Astrocyte (in vitro differentiated cells and primary cell): ENCODE measurements around the gene NPB.

Experiments
- EZH2 ChIP-seq: IDR thresholded peaks from 2 replicates; pipeline ENCODE4 v1.6.1; 2012; ENCODE audit warnings: mild to moderate bottlenecking, low read length, inconsistent platforms; ENCODE audit not compliant: insufficient read depth
- TF ChIP-seq, protein P1 (sequence below): IDR thresholded peaks from 2 replicates; pipeline ENCODE4 v1.5.1; 2011; ENCODE audit warnings: low read depth, mild to moderate bottlenecking, inconsistent platforms, low read length, moderate library complexity; ENCODE audit not compliant: insufficient read depth

DNA sequence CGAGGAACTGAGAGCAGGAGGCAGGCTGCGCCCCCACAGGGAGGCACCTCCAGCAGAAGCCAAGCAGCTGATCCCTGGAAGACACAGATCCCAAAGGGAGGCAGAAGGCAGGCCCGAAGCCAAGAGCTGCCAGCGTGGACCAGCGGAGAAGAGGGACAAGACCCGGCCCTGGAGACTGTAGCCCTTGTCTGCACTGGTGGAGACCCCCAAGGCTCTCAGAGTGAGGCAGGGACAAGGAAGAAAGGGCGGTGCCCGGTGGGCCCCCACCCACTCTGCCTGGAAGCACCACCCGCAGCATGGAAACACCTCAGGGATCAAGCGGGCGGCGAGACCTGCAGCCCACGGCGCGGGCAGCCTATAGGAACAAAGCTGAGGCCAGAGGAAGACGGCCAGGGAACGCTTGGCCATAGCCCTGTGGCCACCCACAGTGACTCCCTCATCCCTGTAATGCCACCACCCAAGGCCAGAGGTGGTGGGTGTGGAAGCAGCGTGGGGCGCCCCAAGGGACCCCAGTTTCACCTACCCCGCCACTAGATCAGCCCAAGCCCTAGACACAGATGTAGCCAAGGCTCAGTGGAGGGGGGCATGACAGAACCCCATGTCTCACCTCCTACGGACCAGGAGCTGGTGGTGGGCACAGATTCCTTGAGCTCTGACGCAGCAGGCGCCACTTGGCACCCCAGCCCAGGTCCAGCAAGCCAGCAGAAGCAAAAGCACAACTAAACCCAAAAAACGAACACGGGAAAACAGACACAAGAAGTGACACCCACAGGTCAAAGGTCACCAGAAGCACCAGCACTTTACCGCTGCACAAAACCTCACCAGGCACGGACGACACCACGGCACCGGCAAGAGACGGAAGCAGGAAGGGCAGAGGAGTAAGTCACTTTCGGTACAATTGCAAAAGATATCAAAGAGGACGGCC lies 18.8 kb downstream of the NPB start:
- TF ChIP-seq, protein P1, sequence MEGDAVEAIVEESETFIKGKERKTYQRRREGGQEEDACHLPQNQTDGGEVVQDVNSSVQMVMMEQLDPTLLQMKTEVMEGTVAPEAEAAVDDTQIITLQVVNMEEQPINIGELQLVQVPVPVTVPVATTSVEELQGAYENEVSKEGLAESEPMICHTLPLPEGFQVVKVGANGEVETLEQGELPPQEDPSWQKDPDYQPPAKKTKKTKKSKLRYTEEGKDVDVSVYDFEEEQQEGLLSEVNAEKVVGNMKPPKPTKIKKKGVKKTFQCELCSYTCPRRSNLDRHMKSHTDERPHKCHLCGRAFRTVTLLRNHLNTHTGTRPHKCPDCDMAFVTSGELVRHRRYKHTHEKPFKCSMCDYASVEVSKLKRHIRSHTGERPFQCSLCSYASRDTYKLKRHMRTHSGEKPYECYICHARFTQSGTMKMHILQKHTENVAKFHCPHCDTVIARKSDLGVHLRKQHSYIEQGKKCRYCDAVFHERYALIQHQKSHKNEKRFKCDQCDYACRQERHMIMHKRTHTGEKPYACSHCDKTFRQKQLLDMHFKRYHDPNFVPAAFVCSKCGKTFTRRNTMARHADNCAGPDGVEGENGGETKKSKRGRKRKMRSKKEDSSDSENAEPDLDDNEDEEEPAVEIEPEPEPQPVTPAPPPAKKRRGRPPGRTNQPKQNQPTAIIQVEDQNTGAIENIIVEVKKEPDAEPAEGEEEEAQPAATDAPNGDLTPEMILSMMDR, result no peak
- no peak for TF ChIP-seq EZH2
